HepG2 (cell line): ENCODE results near the gene NFATC3. TPM values are rescaled to one million over a fixed set of nuclear protein-coding genes. Genes with fewer than 3 reads are reported as not detected.

Source experiments
- AFF4 ChIP-seq: sonication (generic); formaldehyde crosslinking; IDR thresholded peaks from 2 replicates; pipeline ENCODE4 v1.4.0; 2020; ENCODE audit warnings: missing genetic modification reagents
- CAMTA2 ChIP-seq: sonication (generic); formaldehyde crosslinking; IDR thresholded peaks from 2 replicates; pipeline ENCODE4 v1.4.0; 2020; ENCODE audit warnings: mild to moderate bottlenecking, missing genetic modification reagents, borderline replicate concordance
- ETV5 ChIP-seq: IDR thresholded peaks from 2 replicates; pipeline ENCODE4 v1.6.1; 2018; ENCODE audit warnings: missing biosample characterization, missing genetic modification reagents, inconsistent platforms, borderline replicate concordance
- GABPB1 ChIP-seq: IDR thresholded peaks from 2 replicates; pipeline ENCODE4 v1.6.1; 2016; ENCODE audit warnings: mild to moderate bottlenecking, missing genetic modification reagents, moderate library complexity, missing compliant biosample characterization
- GPN1 ChIP-seq: sonication (generic); formaldehyde crosslinking; IDR thresholded peaks from 2 replicates; pipeline ENCODE4 v1.5.1; 2020; ENCODE audit warnings: missing genetic modification reagents, borderline replicate concordance
- GZF1 ChIP-seq: sonication (generic); formaldehyde crosslinking; IDR thresholded peaks from 2 replicates; pipeline ENCODE4 v1.5.1; 2020; ENCODE audit warnings: mild to moderate bottlenecking, missing genetic modification reagents
- IRF2 ChIP-seq: IDR thresholded peaks from 2 replicates; pipeline ENCODE4 v1.6.1; 2018; ENCODE audit warnings: missing genetic modification reagents, missing compliant biosample characterization
- IRF9 ChIP-seq: sonication (generic); formaldehyde crosslinking; IDR thresholded peaks from 2 replicates; pipeline ENCODE4 v1.8.0; 2022; ENCODE audit warnings: missing genetic modification reagents, mild to moderate bottlenecking, borderline replicate concordance
- PHF8 ChIP-seq: sonication (generic); formaldehyde crosslinking; IDR thresholded peaks from 2 replicates; pipeline ENCODE4 v1.5.0; 2020; ENCODE audit warnings: missing genetic modification reagents
- RFX3 ChIP-seq: IDR thresholded peaks from 2 replicates; pipeline ENCODE4 v1.6.1; 2016; ENCODE audit warnings: missing biosample characterization, missing genetic modification reagents
- TBP ChIP-seq: sonication (generic); formaldehyde crosslinking; IDR thresholded peaks from 2 replicates; pipeline ENCODE4 v1.5.0; 2020; ENCODE audit warnings: missing genetic modification reagents
- TCF7 ChIP-seq: sonication (generic); IDR thresholded peaks from 2 replicates; pipeline ENCODE4 v1.6.1; 2016; ENCODE audit warnings: antibody characterized with exemption, low read depth
- ZHX1 ChIP-seq: sonication (generic); formaldehyde crosslinking; IDR thresholded peaks from 2 replicates; pipeline ENCODE4 v1.8.1; 2022; ENCODE audit warnings: low read depth, mild to moderate bottlenecking, missing genetic modification reagents
- ZNF121 ChIP-seq: sonication (generic); formaldehyde crosslinking; IDR thresholded peaks from 2 replicates; pipeline ENCODE4 v1.5.0; 2020; ENCODE audit warnings: mild to moderate bottlenecking, missing genetic modification reagents
- ZNF160 ChIP-seq: sonication (generic); formaldehyde crosslinking; IDR thresholded peaks from 2 replicates; pipeline ENCODE4 v1.8.0; 2022; ENCODE audit warnings: mild to moderate bottlenecking, inconsistent platforms, missing genetic modification reagents
- ZNF496 ChIP-seq: sonication (generic); formaldehyde crosslinking; IDR thresholded peaks from 2 replicates; pipeline ENCODE4 v1.8.1; 2023; ENCODE audit warnings: mild to moderate bottlenecking, moderate library complexity, missing genetic modification reagents; ENCODE audit not compliant: insufficient replicate concordance
- ZNF501 ChIP-seq: sonication (generic); formaldehyde crosslinking; IDR thresholded peaks from 2 replicates; pipeline ENCODE4 v1.5.1; 2020; ENCODE audit warnings: mild to moderate bottlenecking, moderate library complexity, missing genetic modification reagents
- polyA plus RNA-seq, 8 experiments: library from polyadenylated mRNA; depleted of rRNA in 3 of 8; stranded (reverse) in 7 of 8; unstranded in 1 of 8; fragments of >200 nt; fragmentation: Illumina TruSeq in 4 of 8; extraction: Trizol in 4 of 8; gene quantifications; 2 replicates each; pipeline versions ENCODE4 v1.2.1 to v1.2.3, GENCODE V29; 2011 to 2016; ENCODE audit warnings: low read depth in 4 of 8, missing spikeins in 1 of 8, mixed read lengths in 1 of 8; ENCODE audit not compliant: insufficient read depth in 1 of 8
- total RNA-seq, 5 experiments: library from RNA; depleted of rRNA; stranded (reverse); fragments of >200 nt; fragmentation: Illumina TruSeq; extraction: Trizol; gene quantifications; 2 replicates each; pipeline ENCODE4 v1.2.3, GENCODE V29; 2016; ENCODE audit warnings: low read depth in 1 of 5
- TF ChIP-seq, protein P1 (sequence below): sonication (generic); formaldehyde crosslinking; IDR thresholded peaks from 2 replicates; pipeline ENCODE4 v1.4.0; 2020; ENCODE audit warnings: missing genetic modification reagents, mild to moderate bottlenecking, borderline replicate concordance
- TF ChIP-seq, protein P2 (sequence below): IDR thresholded peaks from 2 replicates; pipeline ENCODE4 v1.6.1; 2016; ENCODE audit warnings: low read depth, control low read depth

The NFATC3 gene
- total and polyA plus RNA-seq, 2 of the 13 experiments (the other 11 are each of a cell fraction or from before 2014, with no cell fraction given), result 52.6 to 62.7 TPM

DNA sequence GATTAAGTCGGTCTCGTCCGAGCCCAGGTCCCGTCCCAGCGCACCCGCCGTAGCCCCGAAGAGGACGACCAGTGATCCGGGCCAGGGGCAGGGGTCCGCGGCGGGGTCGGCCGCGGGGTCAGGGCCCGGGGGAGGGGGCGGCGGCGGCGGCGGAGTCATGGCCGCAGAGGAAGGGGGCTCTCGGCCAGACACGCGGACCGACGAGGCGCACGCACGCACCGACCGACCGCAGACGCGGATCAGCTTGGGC lies 150.6 kb downstream of the NFATC3 start, which contains the start of gene ESRP2 (continued):
- TF ChIP-seq IRF9 (CRISPR knock-in tag), result 0 out of 2 replicates have a peak, but pooled peaks have one; percentile 22
- TF ChIP-seq ZNF496 (CRISPR knock-in tag), result no peak
- TF ChIP-seq TBP, result no peak
- TF ChIP-seq, protein P1, sequence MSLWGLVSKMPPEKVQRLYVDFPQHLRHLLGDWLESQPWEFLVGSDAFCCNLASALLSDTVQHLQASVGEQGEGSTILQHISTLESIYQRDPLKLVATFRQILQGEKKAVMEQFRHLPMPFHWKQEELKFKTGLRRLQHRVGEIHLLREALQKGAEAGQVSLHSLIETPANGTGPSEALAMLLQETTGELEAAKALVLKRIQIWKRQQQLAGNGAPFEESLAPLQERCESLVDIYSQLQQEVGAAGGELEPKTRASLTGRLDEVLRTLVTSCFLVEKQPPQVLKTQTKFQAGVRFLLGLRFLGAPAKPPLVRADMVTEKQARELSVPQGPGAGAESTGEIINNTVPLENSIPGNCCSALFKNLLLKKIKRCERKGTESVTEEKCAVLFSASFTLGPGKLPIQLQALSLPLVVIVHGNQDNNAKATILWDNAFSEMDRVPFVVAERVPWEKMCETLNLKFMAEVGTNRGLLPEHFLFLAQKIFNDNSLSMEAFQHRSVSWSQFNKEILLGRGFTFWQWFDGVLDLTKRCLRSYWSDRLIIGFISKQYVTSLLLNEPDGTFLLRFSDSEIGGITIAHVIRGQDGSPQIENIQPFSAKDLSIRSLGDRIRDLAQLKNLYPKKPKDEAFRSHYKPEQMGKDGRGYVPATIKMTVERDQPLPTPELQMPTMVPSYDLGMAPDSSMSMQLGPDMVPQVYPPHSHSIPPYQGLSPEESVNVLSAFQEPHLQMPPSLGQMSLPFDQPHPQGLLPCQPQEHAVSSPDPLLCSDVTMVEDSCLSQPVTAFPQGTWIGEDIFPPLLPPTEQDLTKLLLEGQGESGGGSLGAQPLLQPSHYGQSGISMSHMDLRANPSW (CRISPR knock-in tag), result no peak
- TF ChIP-seq IRF2 (CRISPR knock-in tag), result no peak
- no peak for TF ChIP-seq TCF7
- TF ChIP-seq ETV5, result no peak
- TF ChIP-seq GABPB1 (CRISPR knock-in tag), result 0 out of 2 replicates have a peak, but pooled peaks have one; percentile 29
- peak; percentile 42; the same call in 1 of the 2 replicates for TF ChIP-seq PHF8 (CRISPR knock-in tag)
- TF ChIP-seq GPN1 (CRISPR knock-in tag), result no peak
- TF ChIP-seq CAMTA2 (CRISPR knock-in tag), result no peak
- TF ChIP-seq RFX3, result no peak
- no peak for TF ChIP-seq ZNF160 (CRISPR knock-in tag)
- TF ChIP-seq GZF1, result 0 out of 2 replicates have a peak, but pooled peaks have one; percentile 5
- TF ChIP-seq ZNF121 (CRISPR knock-in tag), result peak; percentile 34; the same call in 1 of the 2 replicates
- no peak for TF ChIP-seq AFF4 (CRISPR knock-in tag)
- TF ChIP-seq ZHX1 (CRISPR knock-in tag), result peak; percentile 77; the same call in 1 of the 2 replicates
- TF ChIP-seq, protein P2, sequence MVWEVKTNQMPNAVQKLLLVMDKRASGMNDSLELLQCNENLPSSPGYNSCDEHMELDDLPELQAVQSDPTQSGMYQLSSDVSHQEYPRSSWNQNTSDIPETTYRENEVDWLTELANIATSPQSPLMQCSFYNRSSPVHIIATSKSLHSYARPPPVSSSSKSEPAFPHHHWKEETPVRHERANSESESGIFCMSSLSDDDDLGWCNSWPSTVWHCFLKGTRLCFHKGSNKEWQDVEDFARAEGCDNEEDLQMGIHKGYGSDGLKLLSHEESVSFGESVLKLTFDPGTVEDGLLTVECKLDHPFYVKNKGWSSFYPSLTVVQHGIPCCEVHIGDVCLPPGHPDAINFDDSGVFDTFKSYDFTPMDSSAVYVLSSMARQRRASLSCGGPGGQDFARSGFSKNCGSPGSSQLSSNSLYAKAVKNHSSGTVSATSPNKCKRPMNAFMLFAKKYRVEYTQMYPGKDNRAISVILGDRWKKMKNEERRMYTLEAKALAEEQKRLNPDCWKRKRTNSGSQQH (CRISPR knock-in tag), result 0 out of 2 replicates have a peak, but pooled peaks have one; percentile 1
- no peak for TF ChIP-seq ZNF501
